K562 (cell line): Measurements from ENCODE around the gene IRF2BP2. TPM values are rescaled to one million over a fixed set of nuclear protein-coding genes. Genes with fewer than 3 reads are reported as not detected.
A peak's percentile ranks its signal among the peaks of the same experiment; 100 is the strongest.

ENCODE experiments used
- ATF1 ChIP-seq, 2 experiments: fragments of 450-650 bp in 1 of 2; IDR thresholded peaks; 2 replicates each; pipeline ENCODE4 v1.6.1; 2016; ENCODE audit warnings: missing compliant biosample characterization in 1 of 2, missing genetic modification characterization in 1 of 2
- ATF6 ChIP-seq: sonication (generic); formaldehyde crosslinking; IDR thresholded peaks from 2 replicates; pipeline ENCODE4 v1.4.0; 2020; ENCODE audit warnings: mild to moderate bottlenecking, missing genetic modification reagents
- CHD1 ChIP-seq: fragments of 200-600 bp; sonication (generic); IDR thresholded peaks from one replicate; pipeline ENCODE4 v1.6.1; 2012; ENCODE audit warnings: mild to moderate bottlenecking, moderate library complexity, low read length, inconsistent platforms
- E2F8 ChIP-seq: fragments of 450-650 bp; IDR thresholded peaks from 2 replicates; pipeline ENCODE4 v1.7.1; 2018; ENCODE audit warnings: mild to moderate bottlenecking, low read depth; ENCODE audit not compliant: partially characterized antibody
- HDAC1 ChIP-seq, 2 experiments: fragments of 450-650 bp; IDR thresholded peaks; 2 replicates each; pipeline ENCODE4 v1.6.1; 2016 to 2017; ENCODE audit warnings: inconsistent platforms in 1 of 2, mild to moderate bottlenecking in 1 of 2, moderate library complexity in 1 of 2
- HDAC2 ChIP-seq: fragments of 450-650 bp; IDR thresholded peaks from 2 replicates; pipeline ENCODE4 v1.6.1; 2016; ENCODE audit warnings: mild to moderate bottlenecking
- ILF3 ChIP-seq: fragments of 450-650 bp; IDR thresholded peaks from 2 replicates; pipeline ENCODE4 v1.6.1; 2018; ENCODE audit warnings: antibody characterized with exemption, mild to moderate bottlenecking, moderate library complexity, borderline replicate concordance
- MGA ChIP-seq: fragments of 450-650 bp; IDR thresholded peaks from 2 replicates; pipeline ENCODE4 v1.6.1; 2016; ENCODE audit warnings: mild to moderate bottlenecking, moderate library complexity
- NRF1 ChIP-seq, 2 experiments: fragments of 450-650 bp; IDR thresholded peaks in 1 of 2; conservative IDR thresholded peaks in 1 of 2; 2 replicates each; pipeline ENCODE4 v1.6.1; 2014; ENCODE audit warnings: mild to moderate bottlenecking in 2 of 2
- RB1 ChIP-seq: fragments of 450-650 bp; IDR thresholded peaks from 2 replicates; pipeline ENCODE4 v1.6.1; 2017; ENCODE audit warnings: low read depth, mild to moderate bottlenecking
- RHOXF2B ChIP-seq: fragments of 250-450 bp; sonication (Bioruptor Pico); conservative IDR thresholded peaks from 2 replicates; pipeline ENCODE4 v1.5.1; 2021
- ZNF75A ChIP-seq: fragments of 450-650 bp; formaldehyde crosslinking; IDR thresholded peaks from 2 replicates; pipeline ENCODE4 v1.4.0; 2020; ENCODE audit warnings: mild to moderate bottlenecking
- polyA plus RNA-seq, 8 experiments: library from polyadenylated mRNA; depleted of rRNA in 4 of 8; stranded (reverse) in 5 of 8; unstranded in 3 of 8; fragments of >200 nt; fragmentation: Nextera tagmentation in 2 of 8; fragmentation: Illumina TruSeq in 1 of 8; extraction: Ambion mirVana in 2 of 8; extraction: Trizol in 1 of 8; gene quantifications; 2 replicates each; pipeline versions ENCODE4 v1.2.1 to v1.2.3, GENCODE V29; 2011 to 2014; ENCODE audit warnings: inconsistent platforms in 1 of 8, missing spikeins in 1 of 8
- total RNA-seq, 7 experiments: library from RNA; depleted of rRNA in 6 of 7; stranded (reverse); fragments of >200 nt in 6 of 7; fragmentation: Illumina TruSeq in 2 of 7; extraction: Trizol in 2 of 7; gene quantifications; 2 replicates each; pipeline versions ENCODE4 v1.2.1 to v1.2.3, GENCODE V29; 2011 to 2021; ENCODE audit warnings: low replicate concordance in 1 of 7

The IRF2BP2 gene
- total and polyA plus RNA-seq, 9 of the 15 experiments (the other 6 are each of a cell fraction or from before 2014, with no cell fraction given) = 7.7 to 68.6 (median 22.1) TPM

- TF ChIP-seq MGA (peak; percentile 80), CHD1 (peak; percentile 41), E2F8 (no peak), ZNF75A (CRISPR knock-in tag) (no peak; the same call in 1 of the 2 replicates), ILF3 (peak; percentile 33; the same call in 1 of the 2 replicates), ATF1 (CRISPR knock-in tag; IDR thresholded peaks at IDR 0.05) (no peak), ATF1 (tag; IDR thresholded peaks at IDR 0.05) (peak; percentile 70), HDAC2 (no peak), ATF6 (CRISPR knock-in tag) (peak; percentile 72; the same call in 1 of the 2 replicates), RHOXF2B (CRISPR knock-in tag) (0 out of 2 replicates have a peak, but pooled peaks have one; percentile 7), HDAC1 (IDR thresholded peaks at IDR 0.05) (no peak), NRF1 (conservative IDR thresholded peaks at IDR 0.05 in 1 of 2, IDR thresholded peaks at IDR 0.05 in 1 of 2) (peak; percentile 83 to 85; a peak in 2 of 4 replicates), RB1 (no peak)
Measured at GRCh38 chr1:234610666-234611224, 767 bp upstream of the IRF2BP2 start (continued).
